ENCODE results near the gene SLX1B. TPM values are rescaled to one million over a fixed set of nuclear protein-coding genes. Genes with fewer than 3 reads are reported as not detected.

SLX1B gene
- 75.9 to 85.7 TPM (median 82.7 TPM) in 5 replicates for total RNA-seq (2022; extraction: Qiagen RNA extraction; ENCODE audit: low read depth)

GRCh38 chr16:29454269-29454668 lies at the start of gene SLX1B, which contains the start of gene BOLA2:
Gene SLX1B, plus strand, starts transcription at chr16:29454533.
Gene BOLA2, minus strand, starts transcription at chr16:29454351. Its CDS starts 98 bp downstream, at chr16:29454253.

GRCh38 chr16:29459706-29460646 lies 5.6 kb downstream of the SLX1B start, which contains the start of gene SULT1A4:
Gene SULT1A4, plus strand, starts transcription at chr16:29459913. Its CDS starts 1,473 bp downstream, at chr16:29461386.

GRCh38 chr16:29506308-29506707 lies 52.0 kb downstream of the SLX1B start, which contains the start of gene NPIPB12:
Gene NPIPB12, minus strand, starts transcription at chr16:29506408.

Other genes starting within 250 kb of the SLX1B start
- gene NPIPB11, start 47.8 kb upstream of the SLX1B start, total RNA-seq (2022; extraction: Qiagen RNA extraction; ENCODE audit: low read depth) = 0.83 to 1.8 TPM (median 1.3 TPM) in 5 replicates
- 6.6 to 31.3 TPM (median 28.9 TPM) in 5 replicates for gene BOLA2, start 182 bp upstream of the SLX1B start, total RNA-seq (2022; extraction: Qiagen RNA extraction; ENCODE audit: low read depth)
- 27.0 to 41.4 TPM (median 31.2 TPM) in 5 replicates for gene SULT1A4, start 5.4 kb downstream of the SLX1B start, total RNA-seq (2022; extraction: Qiagen RNA extraction; ENCODE audit: low read depth)
- gene NPIPB12, start 51.9 kb downstream of the SLX1B start, total RNA-seq (2022; extraction: Qiagen RNA extraction; ENCODE audit: low read depth) = 25.4 to 37.7 TPM (median 31.8 TPM) in 5 replicates
- not detected in 5 replicates for gene SPN, start 208.7 kb downstream of the SLX1B start, total RNA-seq (2022; extraction: Qiagen RNA extraction; ENCODE audit: low read depth)
- gene QPRT, start 224.6 kb downstream of the SLX1B start, total RNA-seq (2022; extraction: Qiagen RNA extraction; ENCODE audit: low read depth) = 0.56 to 1.4 TPM (median 0.76 TPM) in 5 replicates

Measured in A549 treated with GW870086 at 1 μM for 4 hours (cell line).